K562 (cell line): Measurements from ENCODE around the gene CDCA7L. TPM values are rescaled to one million over a fixed set of nuclear protein-coding genes. Genes with fewer than 3 reads are reported as not detected.

ENCODE experiments used
- ATAC-seq: fragments of 200-7000 bp; cut with Tn5 transposase; 3 replicates; pipeline ENCODE4 v1.9.1; 2020; ENCODE audit warnings: moderate library complexity
- BruUV-seq: library from RNA; stranded (reverse); fragments of 400-500 nt; replicated peaks from 2 replicates; lab custom pipeline; 2021; lab: Mats Ljungman, UMichigan
- CTCF ChIA-PET: fragments of 300-600 bp; formaldehyde crosslinking; extraction: SDS; loops from one replicate; lab custom pipeline; 2021; ENCODE audit warnings: low intra/inter-chr PET ratio; lab: Yijun Ruan, JAX
- POLR2A ChIA-PET: fragments of 300-600, 350-650 bp; sonication (Branson Sonifier 250); formaldehyde crosslinking; extraction: SDS; loops from one replicate; lab custom pipeline; 2021; ENCODE audit warnings: antibody characterized with exemption, inconsistent platforms; lab: Yijun Ruan, JAX
- DNase-seq, 4 experiments: peaks; one replicate each; pipeline versions ENCODE4 v3.0.0 to v3.0.0-alpha.2; 2011 to 2018; ENCODE audit warnings: low spot score in 3 of 4, mixed read lengths in 3 of 4; ENCODE audit errors: extremely low read depth in 1 of 4
- FAIRE-seq: peaks from 2 replicates; lab custom pipeline; 2011; peaks lifted over from hg19 to GRCh38; lab: Jason Lieb, UNC
- H2AFZ ChIP-seq: 2 replicates; pipeline ENCODE4 v1.6.0; 2011; ENCODE audit warnings: low read depth, low read length, control low read depth, inconsistent platforms
- H3K27ac ChIP-seq: fragments of 200-600 bp; 3 replicates; pipeline ENCODE4 v1.8.0; 2011; ENCODE audit warnings: low read depth, mild to moderate bottlenecking, control low read depth, inconsistent platforms, low read length, moderate library complexity, mixed read lengths; ENCODE audit errors: extremely low read depth
- H3K27me3 ChIP-seq, 2 experiments: fragments of 300-600 bp in 1 of 2; 2 replicates in 1 of 2; 3 replicates in 1 of 2; pipeline versions ENCODE4 v1.6.0 to v1.8.0; 2011; ENCODE audit warnings: inconsistent platforms in 2 of 2, low read length in 2 of 2, mild to moderate bottlenecking in 1 of 2, mixed read lengths in 1 of 2, moderate library complexity in 1 of 2; ENCODE audit not compliant: control insufficient read depth in 2 of 2, insufficient read depth in 2 of 2
- H3K36me3 ChIP-seq: fragments of 300-600 bp; 3 replicates; pipeline ENCODE4 v1.8.0; 2011; ENCODE audit warnings: mild to moderate bottlenecking, low read length, inconsistent platforms; ENCODE audit not compliant: control insufficient read depth, insufficient read depth
- H3K4me1 ChIP-seq, 2 experiments: fragments of 200-600 bp in 1 of 2; replicated peaks in 1 of 2; 2 replicates in 1 of 2; 3 replicates in 1 of 2; pipeline versions ENCODE4 v1.5.1 to v1.8.0; 2011; ENCODE audit warnings: inconsistent platforms in 2 of 2, low read length in 2 of 2, mild to moderate bottlenecking in 1 of 2, mixed read lengths in 1 of 2, moderate library complexity in 1 of 2; ENCODE audit not compliant: control insufficient read depth in 2 of 2, insufficient read depth in 2 of 2
- H3K4me2 ChIP-seq: 2 replicates; pipeline ENCODE4 v1.6.1; 2011; ENCODE audit warnings: low read length, control low read depth, inconsistent platforms, mixed read lengths; ENCODE audit not compliant: insufficient read depth
- H3K4me3 ChIP-seq: fragments of 200-600 bp; sonication (generic), shearing (Covaris generic); 2 replicates; pipeline ENCODE4 v1.5.1; 2016; ENCODE audit warnings: control low read depth, inconsistent platforms
- H3K79me2 ChIP-seq: fragments of 200-600 bp; 3 replicates; pipeline ENCODE4 v1.8.0; 2011; ENCODE audit warnings: low read length, inconsistent platforms; ENCODE audit not compliant: control insufficient read depth, insufficient read depth
- H3K9ac ChIP-seq, 2 experiments: 2 replicates each; pipeline versions ENCODE4 v1.6.0 to v1.6.1; 2011; ENCODE audit warnings: low read depth in 2 of 2, low read length in 2 of 2, control low read depth in 1 of 2, inconsistent platforms in 1 of 2, mild to moderate bottlenecking in 1 of 2, mixed read lengths in 1 of 2; ENCODE audit not compliant: insufficient read depth in 1 of 2
- H3K9me1 ChIP-seq: one replicate; pipeline ENCODE4 v1.6.0; 2011; ENCODE audit warnings: inconsistent platforms, mild to moderate bottlenecking, low read length, moderate library complexity; ENCODE audit not compliant: control insufficient read depth, insufficient read depth
- H3K9me3 ChIP-seq: replicated peaks from 2 replicates; pipeline ENCODE4 v1.5.1; 2011; ENCODE audit warnings: low read depth, low read length, inconsistent platforms; ENCODE audit not compliant: control insufficient read depth, insufficient read depth
- H4K20me1 ChIP-seq: replicated peaks from 2 replicates; pipeline ENCODE4 v1.6.1; 2011; ENCODE audit warnings: low read length, inconsistent platforms, mixed read lengths; ENCODE audit not compliant: control insufficient read depth, insufficient read depth
- EGR1 ChIP-seq: fragments of 450-650 bp; conservative IDR thresholded peaks from 2 replicates; pipeline ENCODE4 v1.6.1; 2017; ENCODE audit warnings: mild to moderate bottlenecking
- EP300 ChIP-seq: IDR thresholded peaks from 2 replicates; pipeline ENCODE4 v1.6.1; 2012; ENCODE audit warnings: low read length, improper control_type of control experiment
- HSF4 ChIP-seq: fragments of 250-450 bp; sonication (Bioruptor Pico); IDR thresholded peaks from 2 replicates; pipeline ENCODE4 v2.1.2; 2022; ENCODE audit warnings: mild to moderate bottlenecking, moderate library complexity, borderline replicate concordance
- PRMT5 ChIP-seq: sonication (generic); formaldehyde crosslinking; IDR thresholded peaks from 2 replicates; pipeline ENCODE4 v1.5.0; 2020; ENCODE audit warnings: missing genetic modification reagents
- SAFB2 ChIP-seq: fragments of 200-400 bp; formaldehyde crosslinking; IDR thresholded peaks from 2 replicates; pipeline ENCODE4 v1.6.1; 2018; ENCODE audit warnings: borderline replicate concordance, low read length, low read depth, moderate library complexity; ENCODE audit not compliant: severe bottlenecking
- SUPT5H ChIP-seq: fragments of 450-650 bp; IDR thresholded peaks from 2 replicates; pipeline ENCODE4 v1.6.1; 2016
- WGBS: fragments of 100-300 bp; shearing (Covaris generic); methylation state at CpG from one replicate; pipeline ENCODE4 v1.1.6; 2016; ENCODE audit warnings: low coverage, mixed read lengths; ENCODE audit not compliant: insufficient coverage; ENCODE audit errors: missing lambda C conversion rate; 5-methylcytosine and 5-hydroxymethylcytosine counted together
- in situ Hi-C: fragments of 300-500 bp; cut with MboI; formaldehyde crosslinking; loops from 4 replicates; pipeline ENCODE4 v1.15.0; 2018; ENCODE audit warnings: inconsistent platforms, mixed read lengths
- intact Hi-C: fragments of 100-400 bp; cut with micrococcal nuclease; formaldehyde crosslinking; loops from 2 replicates; pipeline ENCODE4 v1.14.2; 2022
- polyA plus RNA-seq, 8 experiments: library from polyadenylated mRNA; depleted of rRNA in 4 of 8; stranded (reverse) in 5 of 8; unstranded in 3 of 8; fragments of >200 nt; fragmentation: Nextera tagmentation in 2 of 8; fragmentation: Illumina TruSeq in 1 of 8; extraction: Ambion mirVana in 2 of 8; extraction: Trizol in 1 of 8; gene quantifications; 2 replicates each; pipeline versions ENCODE4 v1.2.1 to v1.2.3, GENCODE V29; 2011 to 2014; ENCODE audit warnings: inconsistent platforms in 1 of 8, missing spikeins in 1 of 8
- total RNA-seq, 7 experiments: library from RNA; depleted of rRNA in 6 of 7; stranded (reverse); fragments of >200 nt in 6 of 7; fragmentation: Illumina TruSeq in 2 of 7; extraction: Trizol in 2 of 7; gene quantifications; 2 replicates each; pipeline versions ENCODE4 v1.2.1 to v1.2.3, GENCODE V29; 2011 to 2021; ENCODE audit warnings: low replicate concordance in 1 of 7
- TF ChIP-seq, protein P1 (sequence below), 3 experiments: IDR thresholded peaks in 2 of 3; conservative IDR thresholded peaks in 1 of 3; 2 replicates each; pipeline ENCODE4 v1.5.1; 2011 to 2012; ENCODE audit warnings: low read length in 3 of 3, mild to moderate bottlenecking in 3 of 3, control low read depth in 2 of 3, improper control_type of control experiment in 1 of 3, inconsistent platforms in 1 of 3, low read depth in 1 of 3, mixed read lengths in 1 of 3, moderate library complexity in 1 of 3; ENCODE audit not compliant: insufficient read depth in 2 of 3
- TF ChIP-seq, protein P2 (sequence below): fragments of 450-650 bp; formaldehyde crosslinking; IDR thresholded peaks from 2 replicates; pipeline ENCODE4 v1.4.0; 2020; ENCODE audit warnings: mild to moderate bottlenecking, moderate library complexity
- TF ChIP-seq, protein P3 (sequence below): sonication (generic); formaldehyde crosslinking; IDR thresholded peaks from 2 replicates; pipeline ENCODE4 v1.8.0; 2022; ENCODE audit warnings: mild to moderate bottlenecking, missing genetic modification reagents
- TF ChIP-seq, protein P4 (sequence below): sonication (generic); formaldehyde crosslinking; IDR thresholded peaks from 2 replicates; pipeline ENCODE4 v1.8.1; 2023; ENCODE audit warnings: mild to moderate bottlenecking, missing genetic modification reagents

The CDCA7L gene
- total and polyA plus RNA-seq, 9 of the 15 experiments (the other 6 are each of a cell fraction or from before 2014, with no cell fraction given): 1.9 to 32.4 (median 3.1) TPM

DNA sequence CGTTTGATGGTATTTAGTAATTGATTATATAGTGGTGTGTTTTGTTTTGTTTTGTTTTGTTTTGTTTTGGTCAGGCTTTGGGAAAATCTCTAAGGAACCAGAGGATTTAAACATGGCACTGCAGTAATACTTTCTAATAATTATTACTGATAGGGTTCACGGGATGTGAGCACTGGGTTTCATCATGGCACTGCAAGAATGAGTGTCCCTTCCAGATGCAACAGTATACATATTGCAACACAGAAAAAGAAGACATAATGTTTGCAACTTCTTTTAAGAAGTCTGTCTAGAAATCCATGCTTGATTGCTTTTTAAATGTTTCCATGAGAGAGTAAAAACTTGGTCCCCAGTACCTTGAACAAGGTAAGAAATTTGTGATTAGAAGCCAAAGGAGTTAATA lies 2.2 kb upstream of the CDCA7L start (continued):
- TF ChIP-seq, protein P1, sequence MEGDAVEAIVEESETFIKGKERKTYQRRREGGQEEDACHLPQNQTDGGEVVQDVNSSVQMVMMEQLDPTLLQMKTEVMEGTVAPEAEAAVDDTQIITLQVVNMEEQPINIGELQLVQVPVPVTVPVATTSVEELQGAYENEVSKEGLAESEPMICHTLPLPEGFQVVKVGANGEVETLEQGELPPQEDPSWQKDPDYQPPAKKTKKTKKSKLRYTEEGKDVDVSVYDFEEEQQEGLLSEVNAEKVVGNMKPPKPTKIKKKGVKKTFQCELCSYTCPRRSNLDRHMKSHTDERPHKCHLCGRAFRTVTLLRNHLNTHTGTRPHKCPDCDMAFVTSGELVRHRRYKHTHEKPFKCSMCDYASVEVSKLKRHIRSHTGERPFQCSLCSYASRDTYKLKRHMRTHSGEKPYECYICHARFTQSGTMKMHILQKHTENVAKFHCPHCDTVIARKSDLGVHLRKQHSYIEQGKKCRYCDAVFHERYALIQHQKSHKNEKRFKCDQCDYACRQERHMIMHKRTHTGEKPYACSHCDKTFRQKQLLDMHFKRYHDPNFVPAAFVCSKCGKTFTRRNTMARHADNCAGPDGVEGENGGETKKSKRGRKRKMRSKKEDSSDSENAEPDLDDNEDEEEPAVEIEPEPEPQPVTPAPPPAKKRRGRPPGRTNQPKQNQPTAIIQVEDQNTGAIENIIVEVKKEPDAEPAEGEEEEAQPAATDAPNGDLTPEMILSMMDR (IDR thresholded peaks at IDR 0.05 in 2 of 3, conservative IDR thresholded peaks at IDR 0.05 in 1 of 3; ENCODE audit: insufficient read depth in 2 of 3, low read depth in 1 of 3, low read length in 3 of 3): no peak
- no peak for TF ChIP-seq SAFB2
- TF ChIP-seq, all 486 proteins: peak for 0

DNA sequence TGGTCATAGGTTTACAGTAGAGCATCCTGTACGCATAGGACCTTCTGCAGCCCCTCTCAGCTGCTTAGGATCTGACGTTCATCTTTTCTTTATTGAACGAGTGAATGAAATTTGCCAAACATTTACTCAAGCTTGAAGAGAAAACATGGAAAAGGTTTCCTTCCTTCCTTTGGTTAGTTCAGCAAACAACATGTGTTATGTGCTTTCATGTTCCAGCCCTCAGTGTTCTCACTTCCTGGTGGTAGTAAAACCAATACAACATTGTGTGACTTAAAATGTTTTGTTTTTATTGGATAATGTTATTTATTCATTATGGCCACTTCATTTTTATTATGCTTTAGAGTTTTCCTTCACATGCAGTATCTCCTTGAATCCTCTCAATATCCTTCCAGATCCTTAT lies 1.4 kb upstream of the CDCA7L start:
- no peaks in the 10 kb centered on the region for H3K79me2 ChIP-seq
- no peak overlapping the region for H3K9ac ChIP-seq
- H3K4me1 ChIP-seq: peaks cover 6 to 16% of the 10 kb centered on the region in 2 experiments; a peak in 4 of 5 replicates
- H4K20me1 ChIP-seq: 0 out of 2 replicates have a peak, but pooled peaks cover under 1% of the 10 kb centered on the region
- 16% methylated on average over 3 of the region's 3 CpGs for WGBS
- POLR2A ChIA-PET: no interaction called here
- BruUV-seq: no TSS peak
- no peaks in the 10 kb centered on the region for H3K9me1 ChIP-seq
- no peak overlapping the region for H3K4me2 ChIP-seq
- H3K27ac ChIP-seq: no peak overlapping the region
- no peak overlapping the region for H2AFZ ChIP-seq
- in situ Hi-C loops (no loop called here), intact Hi-C loops (no loop called here)
- no peak for FAIRE-seq
- CTCF ChIA-PET: no interaction called here
- H3K36me3 ChIP-seq: no peaks in the 10 kb centered on the region
- DNase-seq: no peak
- TF ChIP-seq, protein P2, sequence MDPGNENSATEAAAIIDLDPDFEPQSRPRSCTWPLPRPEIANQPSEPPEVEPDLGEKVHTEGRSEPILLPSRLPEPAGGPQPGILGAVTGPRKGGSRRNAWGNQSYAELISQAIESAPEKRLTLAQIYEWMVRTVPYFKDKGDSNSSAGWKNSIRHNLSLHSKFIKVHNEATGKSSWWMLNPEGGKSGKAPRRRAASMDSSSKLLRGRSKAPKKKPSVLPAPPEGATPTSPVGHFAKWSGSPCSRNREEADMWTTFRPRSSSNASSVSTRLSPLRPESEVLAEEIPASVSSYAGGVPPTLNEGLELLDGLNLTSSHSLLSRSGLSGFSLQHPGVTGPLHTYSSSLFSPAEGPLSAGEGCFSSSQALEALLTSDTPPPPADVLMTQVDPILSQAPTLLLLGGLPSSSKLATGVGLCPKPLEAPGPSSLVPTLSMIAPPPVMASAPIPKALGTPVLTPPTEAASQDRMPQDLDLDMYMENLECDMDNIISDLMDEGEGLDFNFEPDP: no peak
- no peak for TF ChIP-seq EGR1
- TF ChIP-seq PRMT5 (CRISPR knock-in tag): no peak
- TF ChIP-seq EP300: no peak
- TF ChIP-seq HSF4 (CRISPR knock-in tag): no peak
- TF ChIP-seq, protein P3, sequence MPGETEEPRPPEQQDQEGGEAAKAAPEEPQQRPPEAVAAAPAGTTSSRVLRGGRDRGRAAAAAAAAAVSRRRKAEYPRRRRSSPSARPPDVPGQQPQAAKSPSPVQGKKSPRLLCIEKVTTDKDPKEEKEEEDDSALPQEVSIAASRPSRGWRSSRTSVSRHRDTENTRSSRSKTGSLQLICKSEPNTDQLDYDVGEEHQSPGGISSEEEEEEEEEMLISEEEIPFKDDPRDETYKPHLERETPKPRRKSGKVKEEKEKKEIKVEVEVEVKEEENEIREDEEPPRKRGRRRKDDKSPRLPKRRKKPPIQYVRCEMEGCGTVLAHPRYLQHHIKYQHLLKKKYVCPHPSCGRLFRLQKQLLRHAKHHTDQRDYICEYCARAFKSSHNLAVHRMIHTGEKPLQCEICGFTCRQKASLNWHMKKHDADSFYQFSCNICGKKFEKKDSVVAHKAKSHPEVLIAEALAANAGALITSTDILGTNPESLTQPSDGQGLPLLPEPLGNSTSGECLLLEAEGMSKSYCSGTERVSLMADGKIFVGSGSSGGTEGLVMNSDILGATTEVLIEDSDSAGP: no peak
- TF ChIP-seq SUPT5H: no peak
- TF ChIP-seq, protein P4, sequence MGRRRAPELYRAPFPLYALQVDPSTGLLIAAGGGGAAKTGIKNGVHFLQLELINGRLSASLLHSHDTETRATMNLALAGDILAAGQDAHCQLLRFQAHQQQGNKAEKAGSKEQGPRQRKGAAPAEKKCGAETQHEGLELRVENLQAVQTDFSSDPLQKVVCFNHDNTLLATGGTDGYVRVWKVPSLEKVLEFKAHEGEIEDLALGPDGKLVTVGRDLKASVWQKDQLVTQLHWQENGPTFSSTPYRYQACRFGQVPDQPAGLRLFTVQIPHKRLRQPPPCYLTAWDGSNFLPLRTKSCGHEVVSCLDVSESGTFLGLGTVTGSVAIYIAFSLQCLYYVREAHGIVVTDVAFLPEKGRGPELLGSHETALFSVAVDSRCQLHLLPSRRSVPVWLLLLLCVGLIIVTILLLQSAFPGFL (CRISPR knock-in tag): no peak
- no peak for ATAC-seq
- H3K27me3 ChIP-seq: peaks cover 6 to 24% of the 10 kb centered on the region in 2 experiments
- no peaks in the 10 kb centered on the region for H3K9me3 ChIP-seq
- H3K4me3 ChIP-seq: no peak overlapping the region
